Mammary epithelial cell (primary cell): ENCODE data around the gene GFRA1.

ENCODE experiments used
- CTCF ChIP-seq, 2 donors: IDR thresholded peaks in 1 of 2; conservative IDR thresholded peaks in 1 of 2; 2 replicates each; pipeline ENCODE4 v1.5.1; 2011 to 2012; ENCODE audit warnings: inconsistent platforms in 2 of 2, low read length in 2 of 2, mild to moderate bottlenecking in 2 of 2, control low read depth in 1 of 2, low read depth in 1 of 2; ENCODE audit not compliant: insufficient read depth in 1 of 2; ENCODE audit errors: extremely low read depth in 1 of 2
- EZH2 ChIP-seq: IDR thresholded peaks from 2 replicates; pipeline ENCODE4 v1.6.1; 2012; ENCODE audit warnings: low read length, inconsistent platforms, borderline replicate concordance

- no peak for TF ChIP-seq CTCF (conservative IDR thresholded peaks at IDR 0.05 in 1 of 2, IDR thresholded peaks at IDR 0.05 in 1 of 2; ENCODE audit: extremely low read depth in 1 of 2, insufficient read depth in 1 of 2, low read depth in 1 of 2, low read length in 2 of 2)
- TF ChIP-seq EZH2 = no peak
These were observed 78.9 kb downstream of the GFRA1 start for GRCh38 chr10:116194061-116194460.
